Right renal pelvis (tissue), 4 donors: ENCODE results near the gene WDR45B. TPM values are rescaled to one million over a fixed set of nuclear protein-coding genes. Genes with fewer than 3 reads are reported as not detected.
"Not testable (repeated sequence)": the region's sequence is repeated elsewhere in the genome, so short reads cannot be mapped to it uniquely, and the experiment has no call there.

Source experiments
- DNase-seq, 4 donors: peaks; one replicate each; pipeline ENCODE4 v3.0.0-alpha.2; 2013; ENCODE audit warnings: low read depth in 4 of 4, low spot score in 3 of 4, missing footprints in 1 of 4
- polyA plus RNA-seq, 4 donors: library from polyadenylated mRNA; unstranded; fragments of 120-200 nt; gene quantifications; one replicate each; pipeline ENCODE4 v1.2.1, GENCODE V29; 2013; ENCODE audit not compliant: insufficient read length in 4 of 4

WDR45B gene
- polyA plus RNA-seq, 4 donors: 100 to 112 (median 109) TPM

- no peak for DNase-seq
Observed at GRCh38 chr17:82588266-82589175, 59.7 kb downstream of the WDR45B start.

- no peak for DNase-seq
Observed at GRCh38 chr17:82587234-82588086, 60.8 kb downstream of the WDR45B start.

- DNase-seq: no peak
Observed at GRCh38 chr17:82586576-82587233, 61.5 kb downstream of the WDR45B start.

GRCh38 chr17:82585935-82586575 lies 62.2 kb downstream of the WDR45B start:
- DNase-seq: not testable (repeated sequence)

GRCh38 chr17:82583720-82584234 lies 64.5 kb downstream of the WDR45B start:
- DNase-seq: no peak

GRCh38 chr17:82582709-82583108 lies 65.5 kb downstream of the WDR45B start:
- no peak for DNase-seq

GRCh38 chr17:82582213-82582612 lies 66.0 kb downstream of the WDR45B start:
- no peak for DNase-seq

- DNase-seq: not testable (repeated sequence)
Observed at GRCh38 chr17:82579969-82580368, 68.3 kb downstream of the WDR45B start.

- DNase-seq: no peak
Observed at GRCh38 chr17:82577300-82577699, 70.9 kb downstream of the WDR45B start.

GRCh38 chr17:82575581-82576221 lies 72.5 kb downstream of the WDR45B start:
- DNase-seq: not testable (repeated sequence)

- DNase-seq: no peak
Observed at GRCh38 chr17:82574041-82574440, 74.2 kb downstream of the WDR45B start.

GRCh38 chr17:82571855-82572254 lies 76.4 kb downstream of the WDR45B start:
- no peak for DNase-seq

GRCh38 chr17:82570277-82570676 lies 78.0 kb downstream of the WDR45B start:
- no peak for DNase-seq

GRCh38 chr17:82569621-82570020 lies 78.6 kb downstream of the WDR45B start:
- DNase-seq: no peak

- no peak for DNase-seq
Observed at GRCh38 chr17:82568997-82569393, 79.2 kb downstream of the WDR45B start.

GRCh38 chr17:82567286-82567685 lies 81.0 kb downstream of the WDR45B start:
- DNase-seq: no peak

- no peak for DNase-seq
Observed at GRCh38 chr17:82566129-82566960, 81.9 kb downstream of the WDR45B start.

GRCh38 chr17:82565551-82565950 lies 82.7 kb downstream of the WDR45B start:
- no peak for DNase-seq
